ENCODE measurements around the gene BANK1.

Gene BANK1, protein sequence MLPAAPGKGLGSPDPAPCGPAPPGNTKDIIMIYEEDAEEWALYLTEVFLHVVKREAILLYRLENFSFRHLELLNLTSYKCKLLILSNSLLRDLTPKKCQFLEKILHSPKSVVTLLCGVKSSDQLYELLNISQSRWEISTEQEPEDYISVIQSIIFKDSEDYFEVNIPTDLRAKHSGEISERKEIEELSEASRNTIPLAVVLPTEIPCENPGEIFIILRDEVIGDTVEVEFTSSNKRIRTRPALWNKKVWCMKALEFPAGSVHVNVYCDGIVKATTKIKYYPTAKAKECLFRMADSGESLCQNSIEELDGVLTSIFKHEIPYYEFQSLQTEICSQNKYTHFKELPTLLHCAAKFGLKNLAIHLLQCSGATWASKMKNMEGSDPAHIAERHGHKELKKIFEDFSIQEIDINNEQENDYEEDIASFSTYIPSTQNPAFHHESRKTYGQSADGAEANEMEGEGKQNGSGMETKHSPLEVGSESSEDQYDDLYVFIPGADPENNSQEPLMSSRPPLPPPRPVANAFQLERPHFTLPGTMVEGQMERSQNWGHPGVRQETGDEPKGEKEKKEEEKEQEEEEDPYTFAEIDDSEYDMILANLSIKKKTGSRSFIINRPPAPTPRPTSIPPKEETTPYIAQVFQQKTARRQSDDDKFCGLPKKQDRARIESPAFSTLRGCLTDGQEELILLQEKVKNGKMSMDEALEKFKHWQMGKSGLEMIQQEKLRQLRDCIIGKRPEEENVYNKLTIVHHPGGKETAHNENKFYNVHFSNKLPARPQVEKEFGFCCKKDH

DNA sequence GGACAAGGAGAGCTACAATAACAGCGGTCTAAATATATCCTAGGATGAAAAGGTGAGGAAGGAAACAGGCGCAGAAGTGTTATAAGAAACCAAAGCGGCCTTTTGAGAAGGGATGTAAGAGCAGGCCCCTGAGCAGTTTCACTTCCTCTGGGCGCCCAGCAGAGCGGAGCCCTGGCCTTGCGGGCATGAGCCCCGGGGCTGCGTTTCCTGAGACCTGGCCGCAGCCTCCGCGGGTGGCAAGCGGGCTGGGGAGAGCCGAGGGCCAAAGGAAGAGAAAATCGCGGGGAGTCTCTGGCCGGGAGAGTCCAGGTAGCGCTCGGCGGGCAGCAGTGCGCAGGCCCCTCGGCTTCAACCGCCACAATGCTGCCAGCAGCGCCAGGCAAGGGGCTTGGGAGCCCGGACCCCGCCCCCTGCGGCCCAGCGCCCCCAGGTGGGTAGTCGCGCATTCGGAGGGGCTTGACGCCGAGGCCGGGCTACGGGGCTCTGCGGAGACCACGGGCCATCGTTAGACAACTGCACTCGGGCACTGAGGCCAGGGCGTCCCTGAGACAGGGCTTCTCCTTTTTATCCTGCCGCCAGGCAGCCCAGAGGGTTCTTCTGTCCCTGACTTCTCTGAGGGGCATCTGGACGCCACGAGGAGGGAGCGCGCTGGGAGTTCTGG is at the start of gene BANK1:
Gene BANK1, plus strand, starts transcription at position 210 of the 661 bp plus-strand sequence. Its CDS starts 151 bp downstream, at position 361.
- in situ Hi-C loops (cut with MboI; ENCODE audit: low sequenced_read_pairs) = no loop called here

DNA sequence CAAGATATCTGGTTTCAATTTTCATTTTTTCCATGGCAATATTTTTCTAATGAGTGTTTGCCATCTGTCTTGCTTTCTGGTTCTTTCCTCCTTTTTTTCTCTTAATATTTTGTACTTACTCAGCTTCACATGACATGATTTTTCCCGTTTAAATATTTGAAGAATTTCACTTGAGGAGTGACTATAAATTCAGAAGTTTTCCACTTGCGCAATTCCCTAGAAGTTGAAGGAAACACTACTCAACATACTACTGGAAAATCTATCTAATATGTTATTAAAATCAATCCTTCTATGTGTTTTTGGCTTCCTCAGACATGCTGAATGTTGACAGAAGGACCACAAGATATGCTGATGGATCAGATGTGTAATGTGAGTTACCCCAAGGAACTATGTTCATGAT is 36.8 kb upstream of the BANK1 start:
- in situ Hi-C loops (cut with MboI; ENCODE audit: low sequenced_read_pairs) = no loop called here

DNA sequence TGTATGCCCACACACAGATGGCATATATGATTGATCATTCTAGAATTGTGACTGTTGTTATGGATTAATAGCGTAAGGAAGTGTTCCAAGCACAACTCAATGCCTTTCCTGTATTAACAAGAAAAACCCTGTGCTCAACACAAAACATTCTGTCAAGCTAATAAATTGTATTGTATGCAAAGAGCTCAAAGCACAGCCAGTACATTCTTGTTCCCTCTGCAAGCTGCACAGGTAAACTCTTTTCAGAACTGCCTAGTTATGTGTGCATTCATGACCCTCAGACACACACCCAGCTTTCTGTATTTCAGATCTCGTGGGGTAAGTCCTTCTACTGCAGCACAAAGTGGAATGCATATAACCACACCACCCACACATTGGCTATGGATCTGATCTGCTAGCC is 34.3 kb upstream of the BANK1 start:
- in situ Hi-C loops (cut with MboI; ENCODE audit: low sequenced_read_pairs) = no loop called here

DNA sequence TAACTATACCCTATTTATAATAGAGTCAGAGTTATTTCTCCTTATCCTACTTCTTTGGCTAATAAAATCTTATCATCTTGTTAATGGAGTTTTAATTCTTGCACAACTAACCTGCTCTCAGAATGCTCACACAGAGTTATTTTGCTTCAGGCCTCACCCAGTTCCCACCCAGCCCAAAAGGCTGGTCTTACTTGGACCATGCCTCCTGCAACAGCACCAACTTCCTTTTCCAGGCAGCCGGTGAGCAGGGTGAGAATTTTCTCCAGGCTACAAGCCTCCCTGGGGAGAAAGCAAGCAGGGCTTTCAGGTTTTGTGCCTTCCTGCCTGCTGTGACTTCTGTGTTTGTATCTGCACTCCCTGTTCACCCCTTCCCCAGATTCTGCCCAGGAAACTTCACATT is 29.1 kb upstream of the BANK1 start:
- in situ Hi-C loops (cut with MboI; ENCODE audit: low sequenced_read_pairs) = no loop called here

DNA sequence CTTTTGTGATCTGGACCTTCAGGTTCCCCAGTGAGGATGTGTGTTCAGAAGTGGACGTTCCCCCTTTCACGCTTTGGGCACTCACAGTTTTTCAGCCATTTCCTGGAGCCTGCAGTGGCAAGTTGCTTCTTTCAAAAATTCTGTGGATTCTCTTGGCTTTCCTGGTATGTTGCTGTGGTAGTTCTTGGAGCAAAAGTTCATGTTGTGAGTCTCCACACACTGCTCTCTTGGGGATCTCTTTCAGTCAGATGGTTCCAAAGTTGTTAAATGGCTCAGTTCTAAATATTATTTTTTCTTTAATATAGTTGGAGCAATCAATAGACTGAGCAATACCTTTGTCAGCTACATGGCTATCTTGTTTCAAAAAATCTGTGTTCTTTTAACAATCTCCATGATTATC is 28.5 kb upstream of the BANK1 start:
- in situ Hi-C loops (cut with MboI; ENCODE audit: low sequenced_read_pairs) = no loop called here

DNA sequence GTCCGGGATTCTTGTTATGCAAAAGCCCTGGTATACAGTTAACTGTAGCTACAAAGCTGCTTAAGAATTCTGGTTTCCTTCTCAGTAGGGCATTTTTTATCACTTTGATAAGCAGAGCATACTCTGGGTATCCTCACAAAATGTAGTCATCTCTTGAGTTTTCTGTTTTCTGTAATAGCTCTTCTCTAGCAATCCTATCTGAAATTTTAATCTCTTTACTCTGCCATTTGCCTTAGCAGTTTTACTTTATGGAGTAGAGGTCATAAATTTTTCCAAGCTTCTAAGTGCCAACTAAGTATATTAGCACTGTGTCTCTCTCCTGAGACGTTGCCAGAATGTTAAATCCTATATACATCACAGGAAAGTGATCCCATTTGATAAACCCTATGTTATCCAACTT is 28.0 kb upstream of the BANK1 start:
- in situ Hi-C loops (cut with MboI; ENCODE audit: low sequenced_read_pairs) = no loop called here

DNA sequence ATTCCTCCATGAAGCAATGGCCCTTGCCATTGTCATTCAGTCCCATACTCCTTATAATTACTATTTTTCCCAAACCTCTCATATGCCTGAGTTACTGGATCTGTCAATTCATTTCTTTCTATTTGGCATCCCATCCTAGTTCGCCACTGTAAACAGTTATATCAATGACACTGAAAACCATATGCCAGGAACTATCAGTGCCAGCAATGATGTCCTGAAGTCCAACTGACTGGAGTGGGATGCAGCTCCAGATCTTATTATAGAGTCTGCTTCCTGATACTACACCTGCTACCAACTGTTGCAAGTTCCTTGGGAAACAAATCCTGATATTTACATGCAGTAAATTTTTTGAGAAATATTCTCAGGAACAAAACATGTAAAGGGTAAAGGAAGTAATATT is 27.0 kb upstream of the BANK1 start:
- in situ Hi-C loops (cut with MboI; ENCODE audit: low sequenced_read_pairs) = no loop called here

DNA sequence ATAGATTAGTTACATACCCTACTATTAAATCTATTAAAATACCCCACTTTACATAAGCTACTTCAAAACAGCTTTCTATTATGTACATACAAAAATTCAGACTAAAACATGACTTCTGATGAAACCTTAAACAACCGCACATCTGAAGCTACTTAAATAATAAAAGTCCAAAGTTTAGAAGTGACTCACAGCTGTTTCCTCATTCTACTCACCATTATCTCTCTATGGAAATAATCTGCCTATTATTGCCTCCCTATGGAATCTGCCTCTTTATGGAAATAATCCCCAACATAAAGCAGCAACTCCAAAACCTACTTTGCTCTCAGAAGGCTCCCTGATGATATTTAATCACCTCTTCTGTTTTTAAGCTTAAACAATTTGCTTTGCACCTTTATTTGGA is 15.7 kb upstream of the BANK1 start:
- in situ Hi-C loops (cut with MboI; ENCODE audit: low sequenced_read_pairs) = no loop called here

DNA sequence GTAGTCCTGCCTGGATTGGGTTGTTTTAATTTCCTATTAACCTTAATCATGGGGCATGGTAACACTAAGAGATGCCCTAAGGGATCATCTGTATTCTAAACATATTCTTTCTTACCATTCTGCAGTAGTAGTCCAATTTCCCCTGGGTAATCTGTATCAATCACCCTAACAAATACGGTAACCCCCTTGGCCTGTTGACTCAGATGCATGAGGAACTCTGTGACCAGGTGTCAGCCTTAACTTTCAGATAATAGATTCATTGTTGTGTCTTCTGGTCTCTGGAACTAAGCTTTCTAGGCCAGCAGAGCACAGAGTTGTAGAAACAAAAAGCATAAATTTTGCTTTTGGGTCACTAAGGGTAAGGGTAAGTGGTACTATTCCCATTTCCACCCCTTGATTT is 13.1 kb upstream of the BANK1 start:
- in situ Hi-C loops (cut with MboI; ENCODE audit: low sequenced_read_pairs) = no loop called here

DNA sequence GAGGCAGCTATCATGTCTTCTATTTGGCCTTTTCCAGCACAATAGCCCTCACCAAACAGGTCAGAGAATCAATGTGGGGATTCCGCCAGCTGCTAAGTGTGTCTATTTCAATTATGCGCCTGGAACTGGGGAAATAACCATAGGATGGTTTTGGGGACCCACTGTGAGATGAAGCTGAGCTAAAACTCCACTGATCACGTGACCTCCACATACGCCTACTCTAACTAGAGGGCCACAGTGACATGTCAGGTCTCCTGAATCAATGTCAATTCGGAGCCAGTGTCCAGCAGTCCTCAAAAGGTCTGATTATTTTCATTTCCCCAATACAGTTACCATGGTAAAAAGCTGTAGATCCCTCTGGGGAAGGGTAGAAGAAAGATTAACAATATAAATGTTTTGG is 10.2 kb upstream of the BANK1 start:
- in situ Hi-C loops (cut with MboI; ENCODE audit: low sequenced_read_pairs) = no loop called here

DNA sequence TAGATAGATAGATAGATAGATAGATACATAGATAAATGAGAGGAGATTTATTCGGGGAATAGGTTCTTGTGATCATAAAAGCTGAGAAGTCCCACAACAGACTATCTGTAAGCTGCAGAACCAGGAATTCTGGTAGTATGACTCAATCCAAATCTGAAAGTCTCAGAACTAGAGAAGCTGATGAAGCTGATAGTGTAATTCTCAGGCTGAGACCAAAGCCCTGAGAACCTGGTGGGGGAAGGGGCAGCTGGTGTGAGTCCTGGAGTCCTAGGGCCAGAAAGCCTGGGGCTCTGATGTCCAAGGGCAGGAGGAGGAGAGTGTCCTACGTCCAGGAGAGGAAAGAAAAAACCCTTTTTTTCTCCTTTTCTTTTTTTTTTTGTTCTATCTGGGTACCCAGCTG is 8.0 kb upstream of the BANK1 start:
- in situ Hi-C loops (cut with MboI; ENCODE audit: low sequenced_read_pairs) = no loop called here

DNA sequence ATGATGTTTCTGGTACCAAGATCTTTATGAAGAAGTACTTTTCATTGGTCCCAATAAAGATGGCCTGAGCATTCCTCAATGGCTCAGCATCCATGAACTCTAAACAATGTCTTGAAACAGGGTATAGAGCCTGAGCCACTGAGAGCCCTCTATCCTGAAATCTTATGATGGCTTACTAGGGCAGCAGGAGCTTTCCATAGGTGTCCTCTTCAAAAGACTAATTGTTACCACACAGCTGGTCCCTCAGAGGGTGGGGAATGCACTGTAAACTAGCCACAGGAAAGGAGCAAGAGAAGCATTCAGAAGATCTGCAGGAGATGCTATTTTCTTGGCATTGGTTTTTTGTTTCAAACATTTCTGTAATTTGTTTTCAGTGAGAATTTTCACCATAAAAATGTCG is 5.6 kb upstream of the BANK1 start:
- in situ Hi-C loops (cut with MboI; ENCODE audit: low sequenced_read_pairs) = no loop called here

DNA sequence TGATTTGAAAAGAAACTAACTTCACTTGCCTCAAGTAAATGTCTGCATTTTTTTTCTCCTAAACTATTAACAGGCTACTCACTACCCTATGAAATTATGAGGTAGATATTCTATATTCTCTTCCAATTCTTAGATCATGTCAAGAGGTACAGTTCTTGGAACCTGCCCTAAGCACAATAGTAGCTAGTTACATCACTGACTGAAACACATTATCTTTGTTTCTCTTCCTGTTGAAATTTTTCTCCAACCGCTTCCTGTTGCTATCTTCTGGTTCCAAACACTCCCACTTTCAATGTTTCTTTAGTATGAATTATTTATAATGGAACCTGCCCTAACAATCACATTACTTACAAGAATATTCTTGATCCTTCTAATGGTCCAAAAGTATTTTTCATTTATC is 5.0 kb upstream of the BANK1 start:
- in situ Hi-C loops (cut with MboI; ENCODE audit: low sequenced_read_pairs) = no loop called here

DNA sequence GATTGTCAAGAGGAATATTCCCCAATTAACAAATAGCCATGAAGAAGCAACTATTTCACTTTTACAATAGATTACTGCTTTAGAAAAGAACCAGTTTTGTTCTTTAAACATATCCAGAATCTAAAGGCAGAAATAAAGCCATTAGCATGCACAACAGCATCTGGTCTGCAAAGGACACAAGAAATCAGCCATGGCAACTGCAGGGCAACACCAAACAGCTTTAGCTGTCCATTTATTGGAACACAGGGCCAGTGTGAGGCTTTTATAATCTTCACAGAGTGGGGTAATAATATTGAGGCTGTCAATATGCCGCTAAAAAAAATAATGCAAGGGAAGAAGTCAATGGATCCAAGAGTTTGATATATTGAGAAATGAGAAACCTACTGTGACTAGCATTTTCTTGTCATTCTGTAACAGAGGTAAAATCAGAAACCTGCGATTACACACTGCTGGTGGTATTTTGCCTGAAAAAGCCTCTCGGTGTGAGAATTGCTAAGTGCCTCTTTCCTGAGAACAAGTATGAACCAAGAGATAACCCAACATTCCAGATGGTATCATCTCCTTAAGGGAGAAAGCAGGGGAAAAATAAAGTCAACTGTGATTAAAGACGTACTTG is 2.7 kb upstream of the BANK1 start:
- in situ Hi-C loops (cut with MboI; ENCODE audit: low sequenced_read_pairs) = no loop called here

DNA sequence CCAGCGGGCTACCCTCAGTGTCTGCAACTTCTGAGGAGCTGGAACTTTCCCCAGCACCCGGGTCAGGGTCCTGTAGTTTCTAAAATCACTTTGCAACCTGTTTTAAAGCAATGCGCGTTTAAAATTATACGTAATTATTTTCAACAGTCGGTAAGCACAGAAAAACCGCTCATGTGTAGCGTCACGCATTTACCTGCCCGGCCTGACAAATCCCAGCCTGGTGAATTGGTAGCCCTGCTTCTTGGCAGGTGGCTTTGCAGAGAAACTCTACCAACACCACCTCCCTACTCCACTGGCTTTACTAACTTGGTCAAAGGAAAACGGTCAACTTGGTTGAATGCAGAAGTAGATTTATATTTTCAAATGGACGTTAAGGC is 640 bp downstream of the BANK1 start:
- in situ Hi-C loops (cut with MboI; ENCODE audit: low sequenced_read_pairs) = no loop called here

DNA sequence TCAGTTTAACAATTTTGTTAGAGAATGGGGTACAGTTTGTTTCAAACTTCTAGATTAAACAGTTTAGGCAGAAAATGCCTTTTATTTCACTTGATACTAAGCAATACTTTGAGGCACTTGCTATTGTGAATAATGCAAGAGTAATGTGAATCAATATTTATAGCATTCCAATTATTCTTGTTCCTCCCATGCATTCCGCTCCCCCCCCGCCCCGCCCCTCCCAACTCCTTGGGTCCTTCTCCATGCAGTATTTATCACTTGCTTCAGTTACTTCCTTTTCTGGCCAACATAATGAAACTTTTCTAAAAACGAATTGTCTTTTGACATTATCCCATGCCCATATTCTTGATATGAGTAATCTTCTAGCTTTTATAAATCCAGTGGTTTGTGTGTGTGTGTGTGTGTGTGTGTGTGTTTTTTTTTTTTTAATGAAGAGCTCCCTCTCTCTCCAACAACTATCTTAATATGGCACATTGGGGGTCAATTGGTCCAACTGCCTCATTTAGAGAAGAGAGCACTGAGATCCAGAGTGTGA is 1.6 kb downstream of the BANK1 start:
- in situ Hi-C loops (cut with MboI; ENCODE audit: low sequenced_read_pairs) = no loop called here

DNA sequence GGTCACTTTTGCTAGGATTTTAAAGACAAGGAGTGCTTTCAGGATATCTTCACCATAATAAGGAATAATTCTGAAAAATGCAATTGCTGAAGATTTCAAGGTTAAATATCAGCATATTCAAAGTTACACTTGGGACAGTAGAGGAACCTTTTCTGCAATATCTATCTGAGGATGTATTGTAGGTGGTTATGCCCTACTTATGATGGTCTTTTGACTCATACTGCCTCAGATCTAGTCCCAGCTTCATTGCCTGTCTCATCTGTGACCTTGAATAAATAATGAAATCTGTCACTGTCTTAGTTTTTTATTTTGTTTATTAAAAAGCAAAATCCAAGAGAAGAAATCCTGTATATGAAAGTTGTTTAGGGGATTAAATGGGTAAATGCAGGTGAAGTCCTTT is 2.9 kb downstream of the BANK1 start:
- in situ Hi-C loops (cut with MboI; ENCODE audit: low sequenced_read_pairs) = no loop called here

DNA sequence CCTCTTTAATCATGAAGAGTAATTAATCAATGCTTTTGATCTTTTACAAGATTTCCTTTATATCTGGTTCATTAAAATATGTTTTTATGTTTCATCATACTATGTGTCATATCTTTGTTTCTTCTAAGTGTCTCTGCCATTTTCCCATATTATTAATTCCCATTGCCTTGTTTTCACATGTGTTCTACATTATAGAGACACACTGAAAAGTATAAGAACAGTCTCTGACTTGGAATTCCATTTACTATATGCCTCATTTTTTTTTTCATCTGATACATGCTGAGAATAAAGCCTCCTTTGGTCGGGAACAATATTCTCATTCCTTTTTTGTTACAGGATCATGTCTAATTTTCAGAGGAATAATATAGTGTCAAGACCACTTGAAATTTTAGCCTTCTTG is 4.3 kb downstream of the BANK1 start:
- in situ Hi-C loops (cut with MboI; ENCODE audit: low sequenced_read_pairs) = no loop called here

DNA sequence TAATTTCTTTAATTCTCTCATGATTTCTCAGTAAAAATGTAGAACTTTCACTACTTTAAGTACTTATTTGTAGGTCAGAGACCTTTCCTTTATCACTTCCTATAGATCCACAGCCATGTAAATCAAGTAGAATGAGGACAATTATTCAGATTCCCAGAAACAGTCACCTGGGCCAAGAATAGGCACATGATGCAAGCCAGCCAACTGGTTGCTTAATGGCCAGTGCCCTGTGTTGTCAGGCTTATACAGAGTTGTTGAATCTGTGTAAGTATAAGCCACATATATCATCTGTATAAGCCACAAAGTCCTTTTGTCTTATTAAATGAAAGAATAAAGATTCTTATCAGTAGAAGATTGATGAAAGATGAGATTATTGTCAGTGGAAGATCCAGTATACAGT is 5.2 kb downstream of the BANK1 start:
- in situ Hi-C loops (cut with MboI; ENCODE audit: low sequenced_read_pairs) = no loop called here

DNA sequence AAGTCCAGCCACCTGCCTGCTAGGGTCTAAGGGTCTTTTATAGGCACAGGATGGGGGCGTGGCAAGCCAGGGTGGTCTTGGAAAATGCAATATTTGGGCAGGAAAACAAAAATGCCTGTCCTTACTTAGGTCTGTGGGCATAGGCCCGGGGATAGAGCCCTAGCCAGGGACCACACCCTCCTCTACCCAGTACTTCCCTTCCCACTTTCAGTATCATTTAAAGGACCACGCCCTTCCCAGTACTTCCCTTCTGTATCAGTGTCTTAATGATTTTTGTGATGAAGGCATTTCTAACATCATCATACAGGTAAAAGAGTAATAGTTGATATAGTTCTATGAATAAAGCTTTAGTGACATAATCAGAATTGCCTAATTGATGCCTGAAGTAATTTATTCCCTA is 11.4 kb downstream of the BANK1 start:
- in situ Hi-C loops (cut with MboI; ENCODE audit: low sequenced_read_pairs) = no loop called here

DNA sequence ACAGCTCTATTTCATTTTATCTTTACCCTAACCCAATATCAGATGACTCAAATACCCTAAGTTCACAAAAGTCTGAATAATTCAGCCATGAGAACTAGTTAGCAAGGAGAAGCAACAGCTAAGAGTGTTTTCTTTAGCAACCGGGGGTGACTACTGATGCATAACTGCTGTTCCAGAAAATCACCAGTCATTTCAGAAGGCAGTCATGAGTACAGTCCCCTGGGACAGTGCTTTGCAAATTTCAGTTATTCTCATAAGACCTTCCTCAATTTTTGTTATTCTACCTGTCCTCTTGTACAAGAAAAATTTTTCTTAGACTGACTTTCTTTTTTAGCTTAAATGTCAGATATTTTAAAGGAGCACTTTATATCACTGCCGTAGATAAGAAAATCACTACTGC is 16.4 kb downstream of the BANK1 start:
- in situ Hi-C loops (cut with MboI; ENCODE audit: low sequenced_read_pairs) = no loop called here

All from HL-60/S4 treated with retinoic acid at 250 ng/mL for 4 days and 3 days (cell line).